ENCODE results near the gene CLIC5. TPM values are rescaled to one million over a fixed set of nuclear protein-coding genes. Genes with fewer than 3 reads are reported as not detected.

CLIC5 gene
- total RNA-seq, 1 experiment from 2014 or later, result 0.20 TPM

GRCh38 chr6:45855642-45856394 is 159.8 kb downstream of the CLIC5 start:
- Histone ChIP-seq H3K79me1 (ENCODE audit: insufficient read depth, low read depth, low read length, poor library complexity, severe bottlenecking) (no peaks in the 10 kb centered on the region), H4K91ac (ENCODE audit: insufficient read length, low read depth, low read length) (no peak overlapping the region), H3T11ph (ENCODE audit: low read length) (no peak overlapping the region), H2BK120ac (ENCODE audit: low read depth, low read length, poor library complexity, severe bottlenecking) (no peak overlapping the region), H3K27me3 (ENCODE audit: insufficient read depth, low read length) (no peaks in the 10 kb centered on the region; the same call in 1 of the 2 replicates), H2BK20ac (ENCODE audit: low read depth, low read length, poor library complexity, severe bottlenecking) (no peak overlapping the region), H3K9me3 (ENCODE audit: control insufficient read depth, low read depth, low read length) (no peaks in the 10 kb centered on the region), H2BK15ac (ENCODE audit: low read depth, low read length) (no peak overlapping the region), H2AFZ (ENCODE audit: low read length) (no peak overlapping the region), H3K27ac (ENCODE audit: insufficient read length, low read depth, low read length) (no peak overlapping the region), H3K14ac (ENCODE audit: insufficient read depth, low read length) (no peak overlapping the region), H3K56ac (ENCODE audit: insufficient read length, low read depth, low read length) (no peak overlapping the region), H2AK5ac (ENCODE audit: insufficient read length, low read length) (no peak overlapping the region), H4K20me1 (ENCODE audit: control insufficient read depth, insufficient read depth, insufficient read length) (no peaks in the 10 kb centered on the region), H3K23ac (ENCODE audit: insufficient read length, low read depth, low read length) (no peak overlapping the region), H3K79me2 (ENCODE audit: insufficient read depth, low read length) (no peaks in the 10 kb centered on the region), H3K4me2 (ENCODE audit: insufficient read depth, insufficient read length, low read length) (no peak overlapping the region), H4K8ac (replicated peaks; ENCODE audit: insufficient read length, low read depth, low read length) (no peak overlapping the region), H3K4ac (ENCODE audit: low read depth, low read length) (no peak overlapping the region), H2BK5ac (ENCODE audit: insufficient read length, low read length) (no peak overlapping the region), H3K4me1 (ENCODE audit: insufficient read depth, low read length) (no peaks in the 10 kb centered on the region), H3K9ac (ENCODE audit: extremely low read depth, insufficient read length, low read length) (no peak overlapping the region), H2BK12ac (ENCODE audit: insufficient read length, low read depth, low read length) (no peak overlapping the region), H3K18ac (ENCODE audit: insufficient read length, low read depth, low read length) (no peak overlapping the region), H3K23me2 (ENCODE audit: insufficient read length, low read depth, low read length, poor library complexity, severe bottlenecking) (no peaks in the 10 kb centered on the region), H4K5ac (ENCODE audit: insufficient read length, low read depth, low read length) (no peak overlapping the region)
- Mint-ChIP-seq H3K9me3 (no peaks in the 10 kb centered on the region; a peak in 1 of 5 replicates), H3K36me3 (ENCODE audit: insufficient read depth in 1 of 3, low read depth in 3 of 3) (no peaks in the 10 kb centered on the region), H3K4me1 (peaks cover 13 to 14% of the 10 kb centered on the region in 2 experiments), H3K4me3 (no peak overlapping the region), H3K27me3 (ENCODE audit: low read depth) (peaks cover 3% of the 10 kb centered on the region; the same call in 1 of the 2 replicates), H3K27ac (no peak overlapping the region)
- TF ChIP-seq CTCF (conservative IDR thresholded peaks at IDR 0.05), result no peak
- DNase-seq, result no peak
- no CpG with 5 or more reads among the region's 3 CpGs for WGBS (ENCODE audit: extremely low coverage, insufficient read length, low lambda C conversion rate)

Measured in H9 (cell line).